22Rv1 (cell line): Measurements from ENCODE around the gene GCAT.

Experiments
- CTCF ChIP-seq: fragments of 450-650 bp; IDR thresholded peaks from 2 replicates; pipeline ENCODE4 v1.5.1; 2017; ENCODE audit warnings: mild to moderate bottlenecking
- ZFX ChIP-seq: fragments of 450-650 bp; IDR thresholded peaks from 2 replicates; pipeline ENCODE4 v1.6.1; 2017; ENCODE audit warnings: antibody characterized with exemption, borderline replicate concordance

- TF ChIP-seq CTCF (no peak), ZFX (no peak)
Observed at GRCh38 chr22:37803195-37803638, 4.5 kb upstream of the GCAT start.
